Medulla oblongata (tissue), 1 donor: ENCODE measurements around the gene TAS2R7.
"Not testable (repeated sequence)": the region's sequence is repeated elsewhere in the genome, so short reads cannot be mapped to it uniquely, and the experiment has no call there.

Experiments
- DNase-seq: peaks from one replicate; pipeline ENCODE4 v3.0.0-alpha.2; 2015; ENCODE audit errors: extremely low spot score

The TAS2R7 gene

GRCh38 chr12:10802587-10802986 lies at the start of gene TAS2R7:
TSS of gene TAS2R7 (minus strand) at chr12:10802627. CDS start at chr12:10802570, 57 bp downstream.
- DNase-seq: no peak

- no peak for DNase-seq
These were observed 48.9 kb upstream of the TAS2R7 start for GRCh38 chr12:10851243-10851858.

GRCh38 chr12:10849425-10849878 lies 47.0 kb upstream of the TAS2R7 start, which contains the start of gene PRR4:
TSS of gene PRR4 (minus strand) at chr12:10849475. CDS start at chr12:10849437, 38 bp downstream.
- no peak for DNase-seq

- DNase-seq: peak; percentile 3
These were observed 45.3 kb upstream of the TAS2R7 start for GRCh38 chr12:10847744-10848143.

- DNase-seq: no peak
These were observed 40.4 kb upstream of the TAS2R7 start for GRCh38 chr12:10842862-10843261.

GRCh38 chr12:10838461-10838860 lies 36.0 kb upstream of the TAS2R7 start:
- no peak for DNase-seq

GRCh38 chr12:10829994-10830393 lies 27.6 kb upstream of the TAS2R7 start:
- DNase-seq: no peak

- no peak for DNase-seq
These were observed 23.8 kb upstream of the TAS2R7 start, which contains the start of gene TAS2R10 for GRCh38 chr12:10826258-10826657. TSS of gene TAS2R10 (minus strand) at chr12:10826358. CDS start at chr12:10826269, 89 bp downstream.

GRCh38 chr12:10824957-10825356 lies 22.5 kb upstream of the TAS2R7 start:
- no peak for DNase-seq

GRCh38 chr12:10811883-10812536 lies 9.6 kb upstream of the TAS2R7 start:
- no peak for DNase-seq

- no peak for DNase-seq
These were observed 7.6 kb upstream of the TAS2R7 start, which contains the start of gene TAS2R9 for GRCh38 chr12:10810068-10810467. TSS of gene TAS2R9 (minus strand) at chr12:10810168. CDS start at chr12:10810075, 93 bp downstream.

GRCh38 chr12:10807186-10807585 lies 4.8 kb upstream of the TAS2R7 start, which contains the start of gene TAS2R8:
TSS of gene TAS2R8 (minus strand) at chr12:10807286. CDS start at chr12:10806980, 306 bp downstream.
- no peak for DNase-seq

GRCh38 chr12:10801741-10802140 lies 686 bp downstream of the TAS2R7 start:
- no peak for DNase-seq

GRCh38 chr12:10794222-10794621 lies 8.2 kb downstream of the TAS2R7 start:
- DNase-seq: no peak

GRCh38 chr12:10791769-10792168 lies 10.7 kb downstream of the TAS2R7 start:
- DNase-seq: not testable (repeated sequence)

GRCh38 chr12:10783252-10783651 lies 19.2 kb downstream of the TAS2R7 start:
- DNase-seq: no peak

- DNase-seq: no peak
These were observed 23.3 kb downstream of the TAS2R7 start for GRCh38 chr12:10779103-10779502.

GRCh38 chr12:10771132-10771733 lies 31.2 kb downstream of the TAS2R7 start:
- peak; percentile 49 for DNase-seq

- no peak for DNase-seq
These were observed 42.8 kb downstream of the TAS2R7 start for GRCh38 chr12:10759657-10760056.

GRCh38 chr12:10756194-10756593 lies 46.2 kb downstream of the TAS2R7 start:
- no peak for DNase-seq

GRCh38 chr12:10753059-10753458 lies 49.4 kb downstream of the TAS2R7 start:
- no peak for DNase-seq
